Upper lobe of left lung (tissue), 6 donors: ENCODE results near the gene SPINT3. TPM values are rescaled to one million over a fixed set of nuclear protein-coding genes. Genes with fewer than 3 reads are reported as not detected.

Experiments used
- ATAC-seq, 2 donors: fragments of 200-7000 bp; cut with Tn5 transposase; one replicate each; pipeline ENCODE4 v1.9.1; 2022; ENCODE audit warnings: mild to moderate bottlenecking in 2 of 2, moderate library complexity in 2 of 2; ENCODE audit not compliant: low FRiP score in 2 of 2
- DNase-seq, 2 donors: peaks; one replicate each; pipeline ENCODE4 v3.0.0-alpha.2; 2019 to 2020
- H3K27ac ChIP-seq, 4 donors: fragments of 200-600 bp; sonication (generic); one replicate each; pipeline ENCODE4 v1.5.1; 2016 to 2019
- H3K27me3 ChIP-seq, 4 donors: fragments of 200-600 bp; sonication (generic); one replicate each; pipeline ENCODE4 v1.5.1; 2017 to 2019
- H3K36me3 ChIP-seq, 4 donors: fragments of 200-600 bp; sonication (generic); one replicate each; pipeline ENCODE4 v1.5.1; 2016 to 2019
- H3K4me1 ChIP-seq, 4 donors: fragments of 200-600 bp; sonication (generic); one replicate each; pipeline ENCODE4 v1.5.1; 2018 to 2019
- H3K4me3 ChIP-seq, 4 donors: fragments of 200-600 bp; sonication (generic); one replicate each; pipeline ENCODE4 v1.5.1; 2017 to 2019; ENCODE audit warnings: mild to moderate bottlenecking in 2 of 4, moderate library complexity in 1 of 4
- H3K9me3 ChIP-seq, 4 donors: fragments of 200-600 bp; sonication (generic); one replicate each; pipeline ENCODE4 v1.5.1; 2018 to 2019
- CTCF ChIP-seq, 6 experiments: fragments of 450-650 bp in 4 of 6; fragments of 200-600 bp in 2 of 6; sonication (generic) in 2 of 6; IDR thresholded peaks; one replicate each; pipeline ENCODE4 v1.5.1; 2016 to 2019; ENCODE audit warnings: antibody characterized with exemption in 6 of 6
- EP300 ChIP-seq, 4 donors: sonication (generic); formaldehyde crosslinking; IDR thresholded peaks; one replicate each; pipeline ENCODE4 v1.5.1; 2017; ENCODE audit warnings: antibody characterized with exemption in 4 of 4, control low read depth in 2 of 4
- POLR2A ChIP-seq, 4 donors: fragments of 450-650 bp; IDR thresholded peaks; one replicate each; pipeline ENCODE4 v1.5.1; 2016 to 2017; ENCODE audit warnings: antibody characterized with exemption in 4 of 4, mild to moderate bottlenecking in 2 of 4
- POLR2AphosphoS5 ChIP-seq, 2 donors: sonication (generic); formaldehyde crosslinking; IDR thresholded peaks; one replicate each; pipeline ENCODE4 v1.5.1; 2017; ENCODE audit warnings: antibody characterized with exemption in 2 of 2
- WGBS, 2 donors: methylation state at CpG; one replicate each; pipeline ENCODE4 v1.1.5; 2017 to 2018; 5-methylcytosine and 5-hydroxymethylcytosine counted together
- total RNA-seq, 6 donors: library from RNA; depleted of rRNA in 4 of 6; stranded (reverse); fragments of >200 nt in 4 of 6; gene quantifications; one replicate each; pipeline versions ENCODE4 v1.1.0 to v1.2.1, GENCODE V29; 2016 to 2021
- donor health status: DM: no; HTN: no; CAD: no; lungs with moderate emphysema.
- donor health status: DM: no; HTN: yes; CAD: no; lungs with severe emphysema.

The SPINT3 gene
- total RNA-seq, 6 donors from 2014 or later, result not detected

- Histone ChIP-seq H3K27ac (no peak overlapping the region), H3K27me3 (no peaks in the 10 kb centered on the region), H3K36me3 (no peaks in the 10 kb centered on the region), H3K4me1 (no peaks in the 10 kb centered on the region), H3K9me3 (no peaks in the 10 kb centered on the region), H3K4me3 (no peak overlapping the region)
- DNase-seq (no peak), ATAC-seq (no peak)
- WGBS, 2 donors, result 66 to 67% methylated on average over 3 of the region's 3 CpGs
- TF ChIP-seq POLR2A (IDR thresholded peaks at IDR 0.05) (no peak), POLR2AphosphoS5 (IDR thresholded peaks at IDR 0.05) (no peak), CTCF (IDR thresholded peaks at IDR 0.05) (no peak), EP300 (IDR thresholded peaks at IDR 0.05) (no peak)
These were observed 19.3 kb downstream of the SPINT3 start for GRCh38 chr20:45496166-45496565.

- Histone ChIP-seq H3K27ac (no peak overlapping the region), H3K9me3 (no peaks in the 10 kb centered on the region), H3K27me3 (no peaks in the 10 kb centered on the region), H3K36me3 (no peaks in the 10 kb centered on the region), H3K4me1 (no peaks in the 10 kb centered on the region), H3K4me3 (no peak overlapping the region)
- no peak for DNase-seq
- WGBS, 2 donors, result 50 to 60% methylated on average over 1 of the region's 1 CpG
- ATAC-seq, result peak in 1 of 2 donors; percentile 44
- no peak for TF ChIP-seq CTCF (IDR thresholded peaks at IDR 0.05)
- no peak for TF ChIP-seq POLR2A (IDR thresholded peaks at IDR 0.05)
- no peak for TF ChIP-seq EP300 (IDR thresholded peaks at IDR 0.05)
- TF ChIP-seq POLR2AphosphoS5 (IDR thresholded peaks at IDR 0.05), result no peak
These were observed 19.9 kb downstream of the SPINT3 start for GRCh38 chr20:45495501-45495941.

GRCh38 chr20:45489083-45489531 is 26.3 kb downstream of the SPINT3 start:
- ATAC-seq (no peak), DNase-seq (no peak)
- TF ChIP-seq POLR2AphosphoS5 (IDR thresholded peaks at IDR 0.05), result no peak
- no peak for TF ChIP-seq POLR2A (IDR thresholded peaks at IDR 0.05)
- TF ChIP-seq CTCF (IDR thresholded peaks at IDR 0.05), result no peak
- TF ChIP-seq EP300 (IDR thresholded peaks at IDR 0.05), result no peak
- H3K27me3 ChIP-seq, result no peaks in the 10 kb centered on the region
- H3K9me3 ChIP-seq, result no peaks in the 10 kb centered on the region
- no peak overlapping the region for H3K4me3 ChIP-seq
- H3K4me1 ChIP-seq, result no peaks in the 10 kb centered on the region
- H3K27ac ChIP-seq, result no peak overlapping the region
- no peaks in the 10 kb centered on the region for H3K36me3 ChIP-seq
- WGBS, 2 donors, result 54 to 71% methylated on average over 1 of the region's 1 CpG

GRCh38 chr20:45487231-45487635 is 28.2 kb downstream of the SPINT3 start:
- DNase-seq, result peak in 1 of 2 donors; percentile 75
- ATAC-seq, result no peak

More at GRCh38 chr20:45487231-45487635, 28.2 kb downstream of the SPINT3 start:
- H3K9me3 ChIP-seq, result no peaks in the 10 kb centered on the region
- 26 to 29% methylated on average over 14 to 19 of the region's 20 CpGs for WGBS, 2 donors
- H3K4me1 ChIP-seq, result no peaks in the 10 kb centered on the region
- H3K36me3 ChIP-seq, result no peaks in the 10 kb centered on the region
- H3K27ac ChIP-seq, result no peak overlapping the region
- no peaks in the 10 kb centered on the region for H3K27me3 ChIP-seq
- TF ChIP-seq CTCF (IDR thresholded peaks at IDR 0.05) (peak in 2 of 6 experiments; percentile 12 to 14), POLR2A (IDR thresholded peaks at IDR 0.05) (no peak)
- H3K4me3 ChIP-seq, result no peak overlapping the region
